K562 (cell line): ENCODE results near the gene MMP17. TPM values are rescaled to one million over a fixed set of nuclear protein-coding genes. Genes with fewer than 3 reads are reported as not detected.

Experiments
- BDP1 ChIP-seq: IDR thresholded peaks from 3 replicates; pipeline ENCODE4 v1.6.1; 2011; ENCODE audit not compliant: insufficient read length, insufficient read depth
- CBX8 ChIP-seq: fragments of 200-600 bp; sonication (generic); IDR thresholded peaks from 2 replicates; pipeline ENCODE4 v1.6.1; 2012; ENCODE audit warnings: borderline replicate concordance, mixed run types, low read depth, mild to moderate bottlenecking, moderate library complexity, mixed read lengths, low read length, control low read depth, inconsistent platforms; ENCODE audit not compliant: poor library complexity, severe bottlenecking; ENCODE audit errors: extremely low read depth
- HDAC3 ChIP-seq: fragments of 450-650 bp; IDR thresholded peaks from 2 replicates; pipeline ENCODE4 v1.6.1; 2018; ENCODE audit warnings: borderline replicate concordance, mild to moderate bottlenecking, moderate library complexity; ENCODE audit not compliant: partially characterized antibody
- POLR2AphosphoS5 ChIP-seq: IDR thresholded peaks from 2 replicates; pipeline ENCODE4 v1.6.1; 2011; ENCODE audit warnings: mild to moderate bottlenecking, low read depth, low read length, moderate library complexity; ENCODE audit not compliant: control insufficient read depth, insufficient read depth
- SMARCB1 ChIP-seq: IDR thresholded peaks from 2 replicates; pipeline ENCODE4 v1.6.1; 2011; ENCODE audit warnings: improper control_type of control experiment, low read depth; ENCODE audit not compliant: insufficient read length
- ZNF408 ChIP-seq: fragments of 250-450 bp; sonication (Bioruptor Pico); IDR thresholded peaks from 2 replicates; pipeline ENCODE4 v1.4.0; 2020; ENCODE audit warnings: low read depth, mild to moderate bottlenecking, moderate library complexity
- polyA plus RNA-seq, 8 experiments: library from polyadenylated mRNA; depleted of rRNA in 4 of 8; stranded (reverse) in 5 of 8; unstranded in 3 of 8; fragments of >200 nt; fragmentation: Nextera tagmentation in 2 of 8; fragmentation: Illumina TruSeq in 1 of 8; extraction: Ambion mirVana in 2 of 8; extraction: Trizol in 1 of 8; gene quantifications; 2 replicates each; pipeline versions ENCODE4 v1.2.1 to v1.2.3, GENCODE V29; 2011 to 2014; ENCODE audit warnings: inconsistent platforms in 1 of 8, missing spikeins in 1 of 8
- total RNA-seq, 7 experiments: library from RNA; depleted of rRNA in 6 of 7; stranded (reverse); fragments of >200 nt in 6 of 7; fragmentation: Illumina TruSeq in 2 of 7; extraction: Trizol in 2 of 7; gene quantifications; 2 replicates each; pipeline versions ENCODE4 v1.2.1 to v1.2.3, GENCODE V29; 2011 to 2021; ENCODE audit warnings: low replicate concordance in 1 of 7
- TF ChIP-seq, protein P1 (sequence below): IDR thresholded peaks from 3 replicates; pipeline ENCODE4 v1.6.1; 2011; ENCODE audit warnings: borderline replicate concordance, mild to moderate bottlenecking, moderate library complexity; ENCODE audit not compliant: insufficient read length; ENCODE audit errors: extremely low read depth
- TF ChIP-seq, protein P2 (sequence below): sonication (generic); formaldehyde crosslinking; IDR thresholded peaks from 2 replicates; pipeline ENCODE4 v1.8.0; 2022; ENCODE audit warnings: missing genetic modification reagents, mild to moderate bottlenecking, borderline replicate concordance
- TF ChIP-seq, protein P3 (sequence below), 2 experiments: fragments of 450-650 bp; IDR thresholded peaks; 2 replicates each; pipeline ENCODE4 v1.6.1; 2016; ENCODE audit warnings: mild to moderate bottlenecking in 2 of 2, borderline replicate concordance in 1 of 2, low read depth in 1 of 2, moderate library complexity in 1 of 2

The MMP17 gene
- total and polyA plus RNA-seq, 9 of the 15 experiments (the other 6 are each of a cell fraction or from before 2014, with no cell fraction given), result 1.1 to 21.2 (median 17.1) TPM; not detected in 2

DNA sequence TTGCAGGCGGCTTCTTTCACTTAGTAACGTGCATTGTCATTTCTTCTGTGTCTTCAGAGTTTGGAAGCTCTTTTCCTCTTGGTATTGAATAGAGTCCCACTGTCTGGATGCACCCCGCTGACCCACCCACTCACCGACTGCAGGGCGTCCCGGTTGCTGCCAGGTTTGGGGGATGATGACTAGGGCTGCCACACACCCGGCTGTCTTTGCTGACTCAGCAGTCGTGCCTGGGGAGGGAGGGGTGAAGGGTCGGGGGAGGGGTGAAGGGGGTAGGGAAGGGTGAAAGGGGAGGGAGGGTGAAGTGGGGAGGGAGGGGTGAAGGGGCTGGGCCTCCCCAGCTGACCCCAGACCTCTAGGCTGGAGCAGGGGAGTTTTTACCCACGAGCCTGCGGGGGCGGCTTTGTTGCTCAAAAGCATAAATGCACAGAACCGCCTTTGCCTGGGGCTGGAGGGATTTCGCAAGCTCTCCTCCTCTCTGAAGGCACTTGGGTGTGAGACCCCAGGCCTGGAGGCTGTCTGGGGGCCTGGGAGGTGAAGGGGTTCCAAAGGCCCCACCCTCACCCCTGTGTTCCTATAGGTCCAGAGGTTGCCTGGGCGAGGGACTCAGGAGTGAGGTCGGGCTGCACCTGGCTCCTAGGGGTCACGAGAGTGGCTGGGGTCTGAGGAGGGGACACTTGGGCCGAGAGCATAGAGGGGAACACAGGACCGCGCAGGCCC lies 35.0 kb downstream of the MMP17 start (continued):
- TF ChIP-seq, protein P1, sequence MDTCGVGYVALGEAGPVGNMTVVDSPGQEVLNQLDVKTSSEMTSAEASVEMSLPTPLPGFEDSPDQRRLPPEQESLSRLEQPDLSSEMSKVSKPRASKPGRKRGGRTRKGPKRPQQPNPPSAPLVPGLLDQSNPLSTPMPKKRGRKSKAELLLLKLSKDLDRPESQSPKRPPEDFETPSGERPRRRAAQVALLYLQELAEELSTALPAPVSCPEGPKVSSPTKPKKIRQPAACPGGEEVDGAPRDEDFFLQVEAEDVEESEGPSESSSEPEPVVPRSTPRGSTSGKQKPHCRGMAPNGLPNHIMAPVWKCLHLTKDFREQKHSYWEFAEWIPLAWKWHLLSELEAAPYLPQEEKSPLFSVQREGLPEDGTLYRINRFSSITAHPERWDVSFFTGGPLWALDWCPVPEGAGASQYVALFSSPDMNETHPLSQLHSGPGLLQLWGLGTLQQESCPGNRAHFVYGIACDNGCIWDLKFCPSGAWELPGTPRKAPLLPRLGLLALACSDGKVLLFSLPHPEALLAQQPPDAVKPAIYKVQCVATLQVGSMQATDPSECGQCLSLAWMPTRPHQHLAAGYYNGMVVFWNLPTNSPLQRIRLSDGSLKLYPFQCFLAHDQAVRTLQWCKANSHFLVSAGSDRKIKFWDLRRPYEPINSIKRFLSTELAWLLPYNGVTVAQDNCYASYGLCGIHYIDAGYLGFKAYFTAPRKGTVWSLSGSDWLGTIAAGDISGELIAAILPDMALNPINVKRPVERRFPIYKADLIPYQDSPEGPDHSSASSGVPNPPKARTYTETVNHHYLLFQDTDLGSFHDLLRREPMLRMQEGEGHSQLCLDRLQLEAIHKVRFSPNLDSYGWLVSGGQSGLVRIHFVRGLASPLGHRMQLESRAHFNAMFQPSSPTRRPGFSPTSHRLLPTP, result no peak
- TF ChIP-seq SMARCB1 (no peak), BDP1 (no peak), POLR2AphosphoS5 (no peak), CBX8 (no peak), ZNF408 (CRISPR knock-in tag) (no peak), HDAC3 (no peak)
- TF ChIP-seq, protein P2, sequence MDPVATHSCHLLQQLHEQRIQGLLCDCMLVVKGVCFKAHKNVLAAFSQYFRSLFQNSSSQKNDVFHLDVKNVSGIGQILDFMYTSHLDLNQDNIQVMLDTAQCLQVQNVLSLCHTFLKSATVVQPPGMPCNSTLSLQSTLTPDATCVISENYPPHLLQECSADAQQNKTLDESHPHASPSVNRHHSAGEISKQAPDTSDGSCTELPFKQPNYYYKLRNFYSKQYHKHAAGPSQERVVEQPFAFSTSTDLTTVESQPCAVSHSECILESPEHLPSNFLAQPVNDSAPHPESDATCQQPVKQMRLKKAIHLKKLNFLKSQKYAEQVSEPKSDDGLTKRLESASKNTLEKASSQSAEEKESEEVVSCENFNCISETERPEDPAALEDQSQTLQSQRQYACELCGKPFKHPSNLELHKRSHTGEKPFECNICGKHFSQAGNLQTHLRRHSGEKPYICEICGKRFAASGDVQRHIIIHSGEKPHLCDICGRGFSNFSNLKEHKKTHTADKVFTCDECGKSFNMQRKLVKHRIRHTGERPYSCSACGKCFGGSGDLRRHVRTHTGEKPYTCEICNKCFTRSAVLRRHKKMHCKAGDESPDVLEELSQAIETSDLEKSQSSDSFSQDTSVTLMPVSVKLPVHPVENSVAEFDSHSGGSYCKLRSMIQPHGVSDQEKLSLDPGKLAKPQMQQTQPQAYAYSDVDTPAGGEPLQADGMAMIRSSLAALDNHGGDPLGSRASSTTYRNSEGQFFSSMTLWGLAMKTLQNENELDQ (CRISPR knock-in tag), result no peak
- TF ChIP-seq, protein P3, sequence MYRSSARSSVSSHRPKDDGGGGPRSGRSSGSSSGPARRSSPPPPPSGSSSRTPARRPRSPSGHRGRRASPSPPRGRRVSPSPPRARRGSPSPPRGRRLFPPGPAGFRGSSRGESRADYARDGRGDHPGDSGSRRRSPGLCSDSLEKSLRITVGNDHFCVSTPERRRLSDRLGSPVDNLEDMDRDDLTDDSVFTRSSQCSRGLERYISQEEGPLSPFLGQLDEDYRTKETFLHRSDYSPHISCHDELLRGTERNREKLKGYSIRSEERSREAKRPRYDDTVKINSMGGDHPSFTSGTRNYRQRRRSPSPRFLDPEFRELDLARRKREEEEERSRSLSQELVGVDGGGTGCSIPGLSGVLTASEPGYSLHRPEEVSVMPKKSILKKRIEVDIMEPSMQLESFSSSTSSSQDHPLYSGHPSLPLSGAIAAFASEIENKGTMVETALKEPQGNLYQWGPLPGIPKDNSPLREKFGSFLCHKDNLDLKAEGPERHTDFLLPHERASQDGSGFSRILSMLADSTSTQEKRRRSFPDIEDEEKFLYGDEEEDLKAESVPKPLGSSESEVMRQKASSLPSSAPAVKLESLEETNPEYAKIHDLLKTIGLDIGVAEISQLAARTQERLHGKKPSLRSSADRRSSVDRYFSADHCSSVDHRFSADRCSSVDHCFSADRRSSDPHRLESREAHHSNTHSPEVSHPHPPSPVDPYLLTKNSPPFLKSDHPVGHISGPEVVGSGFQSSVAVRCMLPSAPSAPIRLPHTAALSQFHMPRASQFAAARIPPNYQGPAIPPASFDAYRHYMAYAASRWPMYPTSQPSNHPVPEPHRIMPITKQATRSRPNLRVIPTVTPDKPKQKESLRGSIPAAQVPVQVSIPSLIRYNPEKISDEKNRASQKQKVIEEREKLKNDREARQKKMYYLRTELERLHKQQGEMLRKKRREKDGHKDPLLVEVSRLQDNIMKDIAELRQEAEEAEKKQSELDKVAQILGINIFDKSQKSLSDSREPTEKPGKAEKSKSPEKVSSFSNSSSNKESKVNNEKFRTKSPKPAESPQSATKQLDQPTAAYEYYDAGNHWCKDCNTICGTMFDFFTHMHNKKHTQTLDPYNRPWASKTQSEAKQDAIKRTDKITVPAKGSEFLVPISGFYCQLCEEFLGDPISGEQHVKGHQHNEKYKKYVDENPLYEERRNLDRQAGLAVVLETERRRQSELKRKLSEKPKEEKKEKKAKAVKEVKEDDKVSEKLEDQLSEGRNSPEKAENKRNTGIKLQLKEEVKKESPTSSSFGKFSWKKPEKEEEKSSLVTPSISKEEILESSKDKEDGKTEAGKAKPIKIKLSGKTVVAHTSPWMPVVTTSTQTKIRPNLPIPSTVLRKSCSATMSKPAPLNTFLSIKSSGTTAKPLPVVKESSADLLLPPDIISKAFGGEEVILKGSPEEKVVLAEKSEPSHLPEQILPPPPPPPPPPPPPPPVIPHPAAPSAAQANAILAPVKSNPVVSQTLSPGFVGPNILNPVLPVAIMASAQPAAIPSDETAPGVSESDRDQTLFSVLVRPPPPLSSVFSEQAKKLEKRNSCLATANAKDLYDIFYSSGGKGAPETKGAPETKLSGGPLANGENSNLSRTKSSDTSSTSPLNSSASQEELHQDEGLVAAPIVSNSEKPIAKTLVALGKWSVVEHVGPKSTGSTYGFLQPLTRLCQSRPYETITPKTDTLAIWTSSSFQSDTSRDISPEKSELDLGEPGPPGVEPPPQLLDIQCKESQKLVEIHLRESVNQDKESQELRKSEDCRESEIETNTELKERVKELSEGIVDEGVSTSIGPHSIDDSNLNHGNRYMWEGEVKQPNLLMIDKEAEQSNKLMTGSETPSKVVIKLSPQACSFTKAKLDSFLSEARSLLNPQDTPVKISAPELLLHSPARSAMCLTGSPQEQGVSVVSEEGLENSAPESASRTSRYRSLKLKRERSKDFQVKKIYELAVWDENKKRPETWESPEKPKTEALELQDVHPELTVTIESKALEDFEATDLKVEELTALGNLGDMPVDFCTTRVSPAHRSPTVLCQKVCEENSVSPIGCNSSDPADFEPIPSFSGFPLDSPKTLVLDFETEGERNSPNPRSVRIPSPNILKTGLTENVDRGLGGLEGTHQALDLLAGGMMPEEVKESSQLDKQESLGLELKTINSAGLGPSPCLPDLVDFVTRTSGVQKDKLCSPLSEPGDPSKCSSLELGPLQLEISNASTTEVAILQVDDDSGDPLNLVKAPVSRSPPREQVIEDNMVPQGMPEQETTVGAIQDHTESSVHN (IDR thresholded peaks at IDR 0.05; ENCODE audit: borderline replicate concordance in 1 of 2, low read depth in 1 of 2), result no peak
